Effector CD4-positive, alpha-beta T cell (primary cell): ENCODE data around the gene ITSN1.
"Not testable (repeated sequence)": the region's sequence is repeated elsewhere in the genome, so short reads cannot be mapped to it uniquely, and the experiment has no call there.

Experiments
- DNase-seq: peaks from one replicate; pipeline ENCODE4 v3.0.0-alpha.2; 2020

Gene ITSN1

GRCh38 chr21:33844890-33845205 is 202.5 kb downstream of the ITSN1 start:
- no peak for DNase-seq

GRCh38 chr21:33846141-33846540 is 203.8 kb downstream of the ITSN1 start:
- DNase-seq, result no peak

GRCh38 chr21:33847588-33848248 is 205.4 kb downstream of the ITSN1 start:
- no peak for DNase-seq

- DNase-seq, result no peak
Measured at GRCh38 chr21:33848249-33848953, 206.1 kb downstream of the ITSN1 start.

GRCh38 chr21:33849834-33850233 is 207.5 kb downstream of the ITSN1 start:
- no peak for DNase-seq

GRCh38 chr21:33850401-33850800 is 208.1 kb downstream of the ITSN1 start:
- DNase-seq, result no peak

GRCh38 chr21:33850985-33851384 is 208.7 kb downstream of the ITSN1 start:
- DNase-seq, result no peak

- no peak for DNase-seq
Measured at GRCh38 chr21:33852485-33852884, 210.2 kb downstream of the ITSN1 start.

- no peak for DNase-seq
Measured at GRCh38 chr21:33854604-33855003, 212.3 kb downstream of the ITSN1 start.

- DNase-seq, result no peak
Measured at GRCh38 chr21:33855190-33855589, 212.9 kb downstream of the ITSN1 start.

GRCh38 chr21:33856893-33857527 is 214.7 kb downstream of the ITSN1 start:
- DNase-seq, result no peak

- DNase-seq, result no peak
Measured at GRCh38 chr21:33857846-33858666, 215.8 kb downstream of the ITSN1 start.

GRCh38 chr21:33858667-33859372 is 216.5 kb downstream of the ITSN1 start:
- DNase-seq, result no peak

GRCh38 chr21:33859373-33860102 is 217.2 kb downstream of the ITSN1 start:
- DNase-seq, result no peak

GRCh38 chr21:33860332-33860879 is 218.1 kb downstream of the ITSN1 start:
- DNase-seq, result no peak

- no peak for DNase-seq
Measured at GRCh38 chr21:33861125-33861524, 218.8 kb downstream of the ITSN1 start.

GRCh38 chr21:33863191-33863590 is 220.9 kb downstream of the ITSN1 start:
- not testable (repeated sequence) for DNase-seq

GRCh38 chr21:33864150-33864549 is 221.8 kb downstream of the ITSN1 start:
- no peak for DNase-seq

- DNase-seq, result no peak
Measured at GRCh38 chr21:33865176-33865575, 222.9 kb downstream of the ITSN1 start.

GRCh38 chr21:33865996-33866575 is 223.8 kb downstream of the ITSN1 start:
- DNase-seq, result no peak

GRCh38 chr21:33866826-33867225 is 224.5 kb downstream of the ITSN1 start:
- DNase-seq, result no peak
